ENCODE data around the gene INPP5A.

Gene INPP5A

GRCh38 chr10:132541601-132542011 is 4.0 kb downstream of the INPP5A start:
- peak; percentile 44 for DNase-seq (ENCODE audit: low spot score)

DNA sequence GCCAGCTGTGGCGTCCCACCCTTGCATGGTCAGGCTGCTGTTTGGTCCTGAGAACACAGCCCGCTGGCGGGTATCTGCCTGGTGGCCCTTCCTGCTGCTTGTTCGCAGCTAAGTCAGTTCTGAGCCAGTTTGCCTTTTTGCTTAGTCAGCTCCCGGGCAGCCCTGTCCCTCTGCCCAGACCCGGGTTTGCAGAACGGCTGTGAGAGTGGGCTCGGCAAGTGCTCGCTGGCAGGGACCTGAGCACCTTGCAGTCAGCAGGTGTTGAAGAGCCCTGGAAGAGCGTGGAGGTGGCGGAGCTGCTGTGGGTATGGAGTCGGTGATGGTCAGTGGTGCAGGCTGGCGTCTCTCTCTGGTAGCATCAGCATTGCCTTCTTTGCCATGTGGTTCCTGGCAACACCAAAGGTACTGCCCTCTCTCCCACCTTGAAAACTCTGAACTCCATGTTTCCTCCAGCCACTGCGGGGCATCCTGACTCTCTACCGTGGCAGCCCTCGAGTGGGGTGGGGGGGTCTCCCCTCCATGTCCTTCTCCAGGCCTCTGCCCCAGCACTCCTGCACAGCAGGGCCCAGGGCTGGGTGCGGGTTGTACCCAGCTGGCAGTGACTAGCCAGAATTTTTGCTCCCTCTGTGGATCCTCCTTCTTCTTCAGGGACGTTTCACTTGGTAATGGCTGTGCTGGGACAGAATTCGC is 4.6 kb downstream of the INPP5A start:
- in situ Hi-C loops (cut with MboI; ENCODE audit: low pct_unique_long_range_greater_than_20kb, low sequenced_read_pairs, unreplicated experiment): no loop called here
- no peak for DNase-seq (ENCODE audit: low spot score)
- no peak for TF ChIP-seq CTCF (IDR thresholded peaks at IDR 0.05; ENCODE audit: extremely low read depth, insufficient read depth, missing control alignments)

More at GRCh38 chr10:132541601-132542011, 4.0 kb downstream of the INPP5A start:
- no peak for TF ChIP-seq CTCF (IDR thresholded peaks at IDR 0.05; ENCODE audit: extremely low read depth, insufficient read depth, missing control alignments)
- in situ Hi-C loops (cut with MboI; ENCODE audit: low pct_unique_long_range_greater_than_20kb, low sequenced_read_pairs, unreplicated experiment): no loop called here

GRCh38 chr10:132542819-132543218 is 5.2 kb downstream of the INPP5A start:
- in situ Hi-C loops (cut with MboI; ENCODE audit: low pct_unique_long_range_greater_than_20kb, low sequenced_read_pairs, unreplicated experiment): no loop called here
- no peak for TF ChIP-seq CTCF (IDR thresholded peaks at IDR 0.05; ENCODE audit: extremely low read depth, insufficient read depth, missing control alignments)
- DNase-seq (ENCODE audit: low spot score): no peak

GRCh38 chr10:132543916-132544743 is 6.5 kb downstream of the INPP5A start:
- no peak for DNase-seq (ENCODE audit: low spot score)
- in situ Hi-C loops (cut with MboI; ENCODE audit: low pct_unique_long_range_greater_than_20kb, low sequenced_read_pairs, unreplicated experiment): no loop called here
- no peak for TF ChIP-seq CTCF (IDR thresholded peaks at IDR 0.05; ENCODE audit: extremely low read depth, insufficient read depth, missing control alignments)

DNA sequence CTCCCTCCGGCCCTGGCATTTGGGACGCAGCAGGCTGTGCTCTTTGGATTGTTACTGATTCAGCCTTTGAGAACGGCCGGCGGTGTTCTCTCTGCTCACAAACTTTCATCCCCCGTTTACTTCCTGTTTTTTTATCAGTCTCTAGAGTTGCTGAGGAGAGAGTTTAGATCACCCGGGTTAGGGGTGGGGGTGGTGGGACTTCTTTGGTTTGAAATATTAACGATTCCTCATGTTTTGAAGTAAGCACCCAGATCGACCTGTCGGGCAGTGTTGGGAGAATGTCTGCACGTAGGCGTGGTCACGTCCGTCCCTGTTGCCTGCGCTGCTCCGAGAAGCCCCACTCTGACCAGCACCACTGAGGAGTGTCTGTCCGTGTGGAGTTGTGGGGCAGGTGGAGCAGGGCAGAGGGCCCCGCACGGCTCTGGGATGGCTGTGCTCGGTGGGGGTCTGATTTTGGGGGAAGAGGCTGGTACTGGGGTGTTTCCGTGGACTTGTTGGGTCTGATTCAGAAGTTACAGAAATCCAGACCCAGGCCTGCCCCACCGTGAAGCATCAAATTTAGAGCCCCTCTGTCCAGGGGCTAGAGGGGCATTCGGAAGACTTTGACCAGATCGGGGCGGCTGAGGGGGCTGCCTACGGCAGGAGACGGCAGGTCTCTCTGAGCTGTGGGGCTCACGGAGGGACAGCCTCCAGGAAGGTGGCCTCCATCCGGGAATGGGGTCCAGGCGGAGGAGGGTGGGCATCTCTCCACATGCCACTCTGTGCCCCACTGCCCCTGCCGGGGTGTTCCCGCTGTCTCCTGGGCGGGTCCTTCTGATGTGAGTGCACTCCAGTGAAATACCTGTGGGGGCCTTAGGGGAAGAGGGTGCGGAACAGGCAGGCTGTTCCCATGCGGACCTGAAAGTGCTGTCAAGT is 7.4 kb downstream of the INPP5A start:
- peak; percentile 48 for DNase-seq (ENCODE audit: low spot score)
- in situ Hi-C loops (cut with MboI; ENCODE audit: low pct_unique_long_range_greater_than_20kb, low sequenced_read_pairs, unreplicated experiment): no loop called here
- no peak for TF ChIP-seq CTCF (IDR thresholded peaks at IDR 0.05; ENCODE audit: extremely low read depth, insufficient read depth, missing control alignments)

Data from GM13977 (cell line).